ENCODE measurements around the gene CDC45.
A peak's percentile ranks its signal among the peaks of the same experiment; 100 is the strongest.
"Not testable (repeated sequence)": the region's sequence is repeated elsewhere in the genome, so short reads cannot be mapped to it uniquely, and the experiment has no call there.

CDC45 gene

DNA sequence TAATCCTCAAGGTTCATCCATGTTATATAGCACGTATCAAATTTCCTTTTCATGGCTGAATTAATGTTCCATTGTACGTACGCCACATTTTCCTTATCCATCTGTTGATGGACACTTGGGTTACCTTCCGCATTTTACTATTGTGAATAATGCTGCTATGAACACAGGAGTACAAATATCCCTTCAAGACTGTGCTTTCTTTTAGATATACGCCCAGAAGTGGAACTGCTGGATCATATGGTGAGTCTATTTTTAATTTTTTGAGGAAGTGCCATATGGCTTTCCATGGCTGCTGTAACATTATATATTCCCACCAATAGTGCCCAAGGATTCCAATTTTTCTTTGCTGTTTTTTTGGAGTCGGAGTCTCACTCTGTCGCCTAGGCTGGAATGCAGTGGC lies 41.4 kb upstream of the CDC45 start:
- H3K36me3 ChIP-seq (ENCODE audit: insufficient read depth, low read length): peaks cover 39% of the 10 kb centered on the region
- no peak overlapping the region for H3K9ac ChIP-seq (ENCODE audit: low read depth, low read length)
- no peaks in the 10 kb centered on the region for H3K9me3 ChIP-seq (ENCODE audit: insufficient read depth, low read depth, low read length)
- H3K27ac ChIP-seq (ENCODE audit: low read depth, low read length): no peak overlapping the region
- H3K27me3 ChIP-seq (ENCODE audit: insufficient read depth, low read length): no peaks in the 10 kb centered on the region
- H3K4me3 ChIP-seq (ENCODE audit: low read length): no peak overlapping the region
- H3K4me1 ChIP-seq (ENCODE audit: insufficient read depth, low read length): no peaks in the 10 kb centered on the region; the same call in 1 of the 2 replicates
- WGBS: 97% methylated on average over 6 of the region's 7 CpGs

- Histone ChIP-seq H3K4me3 (ENCODE audit: low read length) (no peak overlapping the region), H3K9ac (ENCODE audit: low read depth, low read length) (no peak overlapping the region), H3K4me1 (ENCODE audit: insufficient read depth, low read length) (no peaks in the 10 kb centered on the region), H3K27me3 (ENCODE audit: insufficient read depth, low read length) (no peaks in the 10 kb centered on the region), H3K36me3 (ENCODE audit: insufficient read depth, low read length) (peaks cover 47% of the 10 kb centered on the region), H3K9me3 (ENCODE audit: insufficient read depth, low read depth, low read length) (no peaks in the 10 kb centered on the region), H3K27ac (ENCODE audit: low read depth, low read length) (no peak overlapping the region)
- WGBS: 95% methylated on average over 8 of the region's 8 CpGs
These were observed 39.1 kb upstream of the CDC45 start for GRCh38 chr22:19440411-19441195.

GRCh38 chr22:19442166-19442565 lies 37.6 kb upstream of the CDC45 start:
- Histone ChIP-seq H3K27ac (ENCODE audit: low read depth, low read length) (no peak overlapping the region), H3K27me3 (ENCODE audit: insufficient read depth, low read length) (peaks cover 6% of the 10 kb centered on the region), H3K36me3 (ENCODE audit: insufficient read depth, low read length) (peaks cover 37% of the 10 kb centered on the region)

DNA sequence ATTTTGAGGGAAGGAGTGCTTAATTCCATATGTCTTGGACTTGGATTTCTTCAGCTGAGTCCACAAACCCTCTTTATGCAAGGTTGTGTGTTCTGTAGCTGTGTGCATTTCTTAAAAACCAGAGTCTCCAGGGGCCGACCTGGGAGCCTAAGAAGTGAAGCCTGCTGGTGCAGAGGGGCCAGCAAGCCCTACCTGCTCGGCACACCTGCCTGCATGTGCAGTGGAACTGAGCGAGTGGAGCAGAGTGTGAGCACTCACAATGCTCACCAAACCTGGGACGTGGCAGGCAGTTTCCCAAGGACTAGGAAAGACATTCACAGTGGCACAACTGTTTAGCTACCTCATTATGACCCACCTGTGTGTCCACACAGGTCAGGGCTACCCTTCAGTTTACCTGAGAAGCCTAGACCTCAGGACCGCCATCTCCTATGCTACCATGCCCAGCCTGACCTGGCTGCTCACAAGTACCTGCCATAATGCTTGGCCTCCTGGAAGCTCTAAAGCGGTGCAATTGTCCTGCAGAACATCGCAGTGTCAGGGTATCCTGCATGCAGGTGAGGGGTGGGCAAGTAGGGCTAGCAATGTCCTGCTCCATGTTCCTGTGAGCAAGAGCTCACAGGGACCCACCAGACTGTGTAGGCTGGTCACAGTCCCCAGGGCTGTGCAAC lies 36.0 kb upstream of the CDC45 start:
- no peak overlapping the region for H3K27ac ChIP-seq (ENCODE audit: low read depth, low read length)
- no peaks in the 10 kb centered on the region for H3K9me3 ChIP-seq (ENCODE audit: insufficient read depth, low read depth, low read length)
- 87% methylated on average over 7 of the region's 7 CpGs for WGBS
- H3K4me1 ChIP-seq (ENCODE audit: insufficient read depth, low read length): no peaks in the 10 kb centered on the region
- peaks cover 6% of the 10 kb centered on the region for H3K27me3 ChIP-seq (ENCODE audit: insufficient read depth, low read length)
- peaks cover 37% of the 10 kb centered on the region for H3K36me3 ChIP-seq (ENCODE audit: insufficient read depth, low read length)
- no peak overlapping the region for H3K9ac ChIP-seq (ENCODE audit: low read depth, low read length)
- no peak overlapping the region for H3K4me3 ChIP-seq (ENCODE audit: low read length)

More at GRCh38 chr22:19442166-19442565, 37.6 kb upstream of the CDC45 start:
- H3K4me3 ChIP-seq (ENCODE audit: low read length): no peak overlapping the region
- 93% methylated on average over 2 of the region's 2 CpGs for WGBS
- no peak overlapping the region for H3K9ac ChIP-seq (ENCODE audit: low read depth, low read length)
- no peaks in the 10 kb centered on the region for H3K9me3 ChIP-seq (ENCODE audit: insufficient read depth, low read depth, low read length)
- H3K4me1 ChIP-seq (ENCODE audit: insufficient read depth, low read length): no peaks in the 10 kb centered on the region

GRCh38 chr22:19445279-19445982 lies 34.3 kb upstream of the CDC45 start:
- not testable (repeated sequence) for H3K9me3 ChIP-seq (ENCODE audit: insufficient read depth, low read depth, low read length); H3K4me3 ChIP-seq (ENCODE audit: low read length); H3K9ac ChIP-seq (ENCODE audit: low read depth, low read length); H3K4me1 ChIP-seq (ENCODE audit: insufficient read depth, low read length); H3K27ac ChIP-seq (ENCODE audit: low read depth, low read length); H3K27me3 ChIP-seq (ENCODE audit: insufficient read depth, low read length)
- H3K36me3 ChIP-seq (ENCODE audit: insufficient read depth, low read length): peaks cover 47% of the 10 kb centered on the region
- WGBS: 96% methylated on average over 9 of the region's 9 CpGs

DNA sequence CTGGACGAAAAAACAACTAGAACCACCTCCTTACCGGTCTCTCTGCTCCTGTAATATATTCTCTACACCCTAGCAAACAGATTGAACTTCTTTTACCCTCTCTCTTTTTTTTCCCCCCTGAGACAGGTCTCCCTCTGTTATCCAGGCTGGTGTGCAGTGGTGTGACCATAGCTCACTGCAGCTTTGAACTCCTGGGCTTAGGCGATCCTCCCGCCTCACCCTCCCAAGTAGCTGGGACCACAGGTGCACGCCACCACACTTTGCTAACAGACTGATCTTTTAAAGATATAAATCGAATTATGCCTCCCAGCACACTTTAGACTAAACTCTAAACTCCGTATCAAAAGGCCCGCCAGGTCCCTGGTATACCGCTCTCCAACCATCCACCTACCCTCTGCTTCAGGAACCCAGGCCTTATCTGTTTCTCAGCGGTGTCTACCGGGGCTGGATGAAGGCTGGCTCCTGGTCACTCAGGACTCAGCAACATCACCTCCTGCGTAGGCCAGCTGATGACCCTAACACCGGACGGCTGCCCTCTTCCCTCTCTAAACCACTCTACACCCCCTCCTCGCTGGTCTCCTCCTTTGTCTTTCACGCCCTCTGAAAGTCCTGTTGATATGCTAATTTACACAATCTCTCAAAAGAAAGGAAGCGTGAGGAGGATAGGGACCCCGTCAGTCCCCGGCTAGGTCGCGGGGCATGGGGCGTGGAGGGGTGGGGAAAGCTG lies 33.0 kb upstream of the CDC45 start:
- peak overlapping the region; percentile 95 for H3K9ac ChIP-seq (ENCODE audit: low read depth, low read length)
- peaks cover 59% of the 10 kb centered on the region for H3K36me3 ChIP-seq (ENCODE audit: insufficient read depth, low read length)
- 24% methylated on average over 21 of the region's 22 CpGs for WGBS
- no peaks in the 10 kb centered on the region for H3K9me3 ChIP-seq (ENCODE audit: insufficient read depth, low read depth, low read length)
- peak overlapping the region; percentile 97 for H3K27ac ChIP-seq (ENCODE audit: low read depth, low read length)
- no peaks in the 10 kb centered on the region for H3K4me1 ChIP-seq (ENCODE audit: insufficient read depth, low read length)
- H3K4me3 ChIP-seq (ENCODE audit: low read length): peak overlapping the region; percentile 72
- peaks cover 6% of the 10 kb centered on the region for H3K27me3 ChIP-seq (ENCODE audit: insufficient read depth, low read length)

DNA sequence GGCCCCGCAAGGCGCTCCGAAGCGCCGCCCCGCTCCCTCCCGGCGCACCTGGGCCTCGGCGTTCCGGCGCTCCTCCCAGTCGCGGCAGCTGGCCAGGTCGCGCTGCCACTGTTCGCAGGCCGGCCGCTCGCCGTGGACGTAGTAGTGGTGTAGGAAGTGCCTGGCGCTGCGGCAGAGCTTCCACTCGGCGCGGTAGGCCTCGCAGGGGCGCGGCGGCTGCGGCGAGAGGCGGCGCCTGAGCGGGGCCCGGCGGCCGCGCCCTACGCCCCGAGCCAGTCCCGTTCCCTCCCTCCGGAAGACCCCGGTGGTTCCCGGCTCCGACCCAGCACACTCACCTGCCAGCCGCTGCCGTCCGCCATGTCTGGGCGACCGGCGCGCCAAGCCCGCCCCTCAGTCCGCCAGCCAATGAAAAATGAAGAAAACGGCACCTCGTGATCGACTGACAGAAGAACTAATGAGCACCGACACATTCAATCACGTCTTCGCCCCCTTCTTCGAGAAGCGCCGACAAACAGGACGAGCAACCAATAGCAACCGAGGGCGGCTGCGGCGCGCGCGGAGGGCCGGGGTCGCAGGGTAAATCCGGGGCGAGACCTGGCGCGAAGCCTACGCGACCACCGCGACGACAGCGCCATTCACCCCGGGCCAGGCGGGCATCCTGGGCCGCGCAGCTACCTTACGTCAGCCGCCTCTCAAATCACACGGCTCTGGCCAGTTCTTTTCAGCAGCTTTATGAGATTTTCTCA lies 32.2 kb upstream of the CDC45 start, which contains the start of gene C22orf39:
Gene C22orf39 (minus strand): TSS at position 382 of the 746 bp plus-strand sequence. CDS start 23 bp downstream, at position 359.
- peak within 1 kb of the TSS; percentile 97 for H3K27ac ChIP-seq (ENCODE audit: low read depth, low read length)
- peaks cover 60% of the 10 kb centered on the region for H3K36me3 ChIP-seq (ENCODE audit: insufficient read depth, low read length)
- peaks cover 6% of the 10 kb centered on the region for H3K27me3 ChIP-seq (ENCODE audit: insufficient read depth, low read length)
- under 1% methylated on average over 92 of the region's 92 CpGs for WGBS
- H3K4me3 ChIP-seq (ENCODE audit: low read length): peak within 1 kb of the TSS; percentile 72
- H3K9ac ChIP-seq (ENCODE audit: low read depth, low read length): peak within 1 kb of the TSS; percentile 95
- no peaks in the 10 kb centered on the region for H3K4me1 ChIP-seq (ENCODE audit: insufficient read depth, low read length)
- H3K9me3 ChIP-seq (ENCODE audit: insufficient read depth, low read depth, low read length): no peaks in the 10 kb centered on the region

DNA sequence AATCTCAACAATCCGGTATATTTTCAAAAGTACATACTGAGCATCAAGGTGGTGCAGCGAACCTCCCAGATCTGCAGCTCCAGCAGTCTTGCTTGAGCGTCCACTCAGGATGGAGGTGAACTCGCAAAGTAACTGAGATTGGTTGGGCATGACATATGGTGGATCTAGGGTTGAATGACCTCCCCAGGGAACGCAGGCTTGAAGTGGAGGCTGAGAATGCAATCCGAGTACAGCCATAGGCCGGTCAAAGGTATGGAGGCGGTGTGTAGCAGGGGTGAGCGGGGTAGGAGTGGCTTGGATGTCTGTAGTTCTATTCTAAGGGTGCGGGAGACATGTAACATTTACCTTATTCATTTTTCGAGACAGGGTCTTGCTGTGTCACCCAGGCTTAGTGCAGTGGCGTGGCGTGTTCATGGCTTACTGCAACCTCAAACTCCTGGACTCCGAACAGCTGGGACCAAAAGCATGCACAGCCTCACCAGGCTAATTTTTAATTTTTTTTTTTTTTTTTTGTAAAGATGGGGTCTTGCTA lies 31.6 kb upstream of the CDC45 start:
- Histone ChIP-seq H3K9me3 (ENCODE audit: insufficient read depth, low read depth, low read length) (no peaks in the 10 kb centered on the region), H3K4me1 (ENCODE audit: insufficient read depth, low read length) (no peaks in the 10 kb centered on the region), H3K27me3 (ENCODE audit: insufficient read depth, low read length) (peaks cover 6% of the 10 kb centered on the region), H3K4me3 (ENCODE audit: low read length) (peak overlapping the region; percentile 72), H3K27ac (ENCODE audit: low read depth, low read length) (peak overlapping the region; percentile 77), H3K36me3 (ENCODE audit: insufficient read depth, low read length) (peaks cover 65% of the 10 kb centered on the region), H3K9ac (ENCODE audit: low read depth, low read length) (peak overlapping the region; percentile 83)
- WGBS: 36% methylated on average over 14 of the region's 14 CpGs

DNA sequence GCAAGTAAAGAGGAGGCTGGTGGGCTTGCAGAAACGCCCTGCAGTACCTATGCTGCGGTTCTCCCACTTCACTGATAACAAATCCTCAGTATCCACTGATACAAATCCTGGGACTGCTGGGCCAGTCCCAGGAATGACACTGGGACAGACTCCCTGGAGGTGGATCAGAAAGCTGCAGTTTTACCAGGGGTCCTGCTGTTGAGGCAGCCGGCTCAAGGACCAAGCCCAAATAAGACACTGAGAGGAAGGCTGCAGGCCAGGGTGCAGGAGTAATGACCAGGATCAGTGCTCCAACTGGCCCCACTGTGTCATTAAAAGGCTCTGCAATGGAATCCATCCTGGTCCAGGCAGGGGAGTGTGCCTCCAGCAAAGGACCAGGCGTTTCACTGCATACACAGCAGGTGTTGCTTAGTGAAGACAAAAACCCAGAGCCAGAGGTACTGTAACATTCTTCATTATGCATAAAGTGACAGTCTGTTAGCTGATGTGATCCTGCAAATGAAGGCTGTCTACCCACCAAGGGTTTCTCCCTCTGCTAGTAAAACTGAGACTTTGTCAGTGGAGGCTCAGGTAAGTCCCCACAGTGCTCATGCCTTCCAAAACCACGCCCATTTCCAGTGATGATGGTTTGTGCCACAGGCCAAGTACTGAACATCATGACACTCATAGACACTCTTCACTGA lies 30.8 kb upstream of the CDC45 start:
- no peak overlapping the region for H3K27ac ChIP-seq (ENCODE audit: low read depth, low read length)
- H3K4me3 ChIP-seq (ENCODE audit: low read length): peak overlapping the region; percentile 72
- H3K9ac ChIP-seq (ENCODE audit: low read depth, low read length): no peak overlapping the region; the same call in 1 of the 2 replicates

GRCh38 chr22:19449422-19449767 lies 30.3 kb upstream of the CDC45 start:
- 91% methylated on average over 2 of the region's 2 CpGs for WGBS
- H3K27ac ChIP-seq (ENCODE audit: low read depth, low read length): no peak overlapping the region
- peaks cover 65% of the 10 kb centered on the region for H3K36me3 ChIP-seq (ENCODE audit: insufficient read depth, low read length)
- H3K27me3 ChIP-seq (ENCODE audit: insufficient read depth, low read length): peaks cover 6% of the 10 kb centered on the region
- H3K9me3 ChIP-seq (ENCODE audit: insufficient read depth, low read depth, low read length): no peaks in the 10 kb centered on the region
- no peak overlapping the region for H3K4me3 ChIP-seq (ENCODE audit: low read length)
- H3K9ac ChIP-seq (ENCODE audit: low read depth, low read length): no peak overlapping the region
- no peaks in the 10 kb centered on the region for H3K4me1 ChIP-seq (ENCODE audit: insufficient read depth, low read length)

More for the DNA sequence above, 30.8 kb upstream of the CDC45 start:
- Histone ChIP-seq H3K4me1 (ENCODE audit: insufficient read depth, low read length) (no peaks in the 10 kb centered on the region), H3K36me3 (ENCODE audit: insufficient read depth, low read length) (peaks cover 65% of the 10 kb centered on the region), H3K9me3 (ENCODE audit: insufficient read depth, low read depth, low read length) (no peaks in the 10 kb centered on the region), H3K27me3 (ENCODE audit: insufficient read depth, low read length) (peaks cover 6% of the 10 kb centered on the region)
- 83% methylated on average over 5 of the region's 5 CpGs for WGBS
